ENCODE data around the gene MACF1.

GRCh38 chr1:39529901-39530535 lies 325.5 kb downstream of the MACF1 start:
- no peak for TF ChIP-seq POLR2AphosphoS5 (IDR thresholded peaks at IDR 0.05)
- TF ChIP-seq POLR2A (IDR thresholded peaks at IDR 0.05): no peak
- TF ChIP-seq CTCF (IDR thresholded peaks at IDR 0.05): no peak
- TF ChIP-seq EP300 (IDR thresholded peaks at IDR 0.05): no peak
